Bladder microvascular endothelial cell (primary cell): ENCODE results near the gene WFDC10A. TPM values are rescaled to one million over a fixed set of nuclear protein-coding genes. Genes with fewer than 3 reads are reported as not detected.

Experiments used
- total RNA-seq: library from RNA; depleted of rRNA; stranded (reverse); fragments of >200 nt; gene quantifications from 2 replicates; pipeline ENCODE4 v1.2.3, GENCODE V29; 2014

Gene WFDC10A
- not detected in 2 replicates for total RNA-seq

GRCh38 chr20:45629496-45630100 is at the start of gene WFDC10A:
TSS of gene WFDC10A (plus strand) at chr20:45629739. CDS start at chr20:45629814, 75 bp downstream.

GRCh38 chr20:45631184-45631583 is 1.6 kb downstream of the WFDC10A start, which contains the start of gene WFDC9:
TSS of gene WFDC9 (minus strand) at chr20:45631284. CDS start at chr20:45610181, 21,103 bp downstream.

GRCh38 chr20:45670139-45670538 is 40.6 kb downstream of the WFDC10A start, which contains the start of gene WFDC11:
TSS of gene WFDC11 (minus strand) at chr20:45670239. CDS start at chr20:45650600, 19,639 bp downstream.

Other genes with a start within 250 kb of the WFDC10A start
- gene DBNDD2, start 221.4 kb upstream of the WFDC10A start, total RNA-seq, result 1.5 and 6.1 TPM in 2 replicates
- gene PIGT, start 213.6 kb upstream of the WFDC10A start, total RNA-seq, result 13.0 and 30.6 TPM in 2 replicates
- gene WFDC2, start 160.0 kb upstream of the WFDC10A start, total RNA-seq, result not detected in 2 replicates
- gene SPINT3, start 114.1 kb upstream of the WFDC10A start, total RNA-seq, result not detected in 2 replicates
- not detected in 2 replicates for gene WFDC6, start 90.3 kb upstream of the WFDC10A start, total RNA-seq
- gene EPPIN, start 82.3 kb upstream of the WFDC10A start, total RNA-seq, result not detected in 2 replicates
- not detected in 2 replicates for gene WFDC8, start 50.5 kb upstream of the WFDC10A start, total RNA-seq
- not detected in 2 replicates for gene WFDC9, start 1.5 kb downstream of the WFDC10A start, total RNA-seq
- gene WFDC11, start 40.5 kb downstream of the WFDC10A start, total RNA-seq, result not detected in 2 replicates
- gene WFDC13, start 72.3 kb downstream of the WFDC10A start, total RNA-seq, result not detected in 2 replicates
- not detected in 2 replicates for gene WFDC10B, start 75.3 kb downstream of the WFDC10A start, total RNA-seq
- not detected in 2 replicates for gene SPINT4, start 92.6 kb downstream of the WFDC10A start, total RNA-seq
- not detected in 2 replicates for gene WFDC3, start 162.1 kb downstream of the WFDC10A start, total RNA-seq
- 12.7 and 13.6 TPM in 2 replicates for gene DNTTIP1, start 162.2 kb downstream of the WFDC10A start, total RNA-seq
- 8.9 and 20.7 TPM in 2 replicates for gene UBE2C, start 182.9 kb downstream of the WFDC10A start, total RNA-seq
- not detected in 2 replicates for gene TNNC2, start 197.6 kb downstream of the WFDC10A start, total RNA-seq
- gene SNX21, start 204.1 kb downstream of the WFDC10A start, total RNA-seq, result 10.2 and 13.4 TPM in 2 replicates
- gene ACOT8, start 227.7 kb downstream of the WFDC10A start, total RNA-seq, result 26.4 and 32.9 TPM in 2 replicates
- gene ZSWIM3, start 227.9 kb downstream of the WFDC10A start, total RNA-seq, result 6.0 and 9.9 TPM in 2 replicates